ENCODE measurements around the gene KLHL18. TPM values are rescaled to one million over a fixed set of nuclear protein-coding genes. Genes with fewer than 3 reads are reported as not detected.

KLHL18 gene
- total and polyA plus RNA-seq, 7 donors: 44.2 to 170 (median 68.7) TPM

DNA sequence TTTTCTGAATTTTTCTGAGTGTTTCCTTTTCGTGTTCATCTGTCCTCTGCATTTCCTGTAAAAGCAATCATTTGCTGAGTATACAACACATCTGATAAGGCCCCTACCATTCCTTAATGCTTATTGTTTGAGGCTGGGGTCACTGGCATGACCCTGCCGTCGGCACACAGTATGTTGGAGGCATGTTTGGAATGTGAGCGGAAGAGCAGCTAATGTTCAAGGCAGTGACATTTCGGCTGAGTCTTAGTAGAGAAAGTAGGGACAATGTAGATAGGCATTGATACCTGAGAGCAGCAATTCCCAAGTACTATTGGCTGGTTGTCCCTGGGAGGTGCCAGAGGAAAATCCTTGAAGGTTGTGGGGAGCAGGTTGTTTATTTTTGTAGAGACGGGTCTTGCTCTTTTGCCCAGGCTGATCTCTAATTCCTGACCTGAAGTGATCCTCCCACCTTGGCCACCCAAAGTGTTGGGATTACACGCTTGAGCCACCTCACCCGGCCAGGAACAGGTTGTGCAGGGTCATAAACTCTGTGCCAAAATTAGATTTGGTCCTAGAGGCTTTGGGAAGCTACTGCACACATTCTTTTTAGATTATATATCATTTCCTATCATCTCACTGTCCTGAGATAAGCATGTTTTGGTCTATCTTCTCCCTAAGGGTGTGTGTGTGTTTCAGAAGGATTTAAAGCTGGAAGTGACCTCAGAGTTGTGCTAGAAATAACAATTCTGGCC is 111.6 kb downstream of the KLHL18 start:
- H3K4me1 ChIP-seq: peaks cover 23% of the 10 kb centered on the region
- no peak for DNase-seq
- ATAC-seq: peak; percentile 62 to 88 (median 74)
- H3K27ac ChIP-seq: peak overlapping the region; percentile 65
- TF ChIP-seq, protein P1, sequence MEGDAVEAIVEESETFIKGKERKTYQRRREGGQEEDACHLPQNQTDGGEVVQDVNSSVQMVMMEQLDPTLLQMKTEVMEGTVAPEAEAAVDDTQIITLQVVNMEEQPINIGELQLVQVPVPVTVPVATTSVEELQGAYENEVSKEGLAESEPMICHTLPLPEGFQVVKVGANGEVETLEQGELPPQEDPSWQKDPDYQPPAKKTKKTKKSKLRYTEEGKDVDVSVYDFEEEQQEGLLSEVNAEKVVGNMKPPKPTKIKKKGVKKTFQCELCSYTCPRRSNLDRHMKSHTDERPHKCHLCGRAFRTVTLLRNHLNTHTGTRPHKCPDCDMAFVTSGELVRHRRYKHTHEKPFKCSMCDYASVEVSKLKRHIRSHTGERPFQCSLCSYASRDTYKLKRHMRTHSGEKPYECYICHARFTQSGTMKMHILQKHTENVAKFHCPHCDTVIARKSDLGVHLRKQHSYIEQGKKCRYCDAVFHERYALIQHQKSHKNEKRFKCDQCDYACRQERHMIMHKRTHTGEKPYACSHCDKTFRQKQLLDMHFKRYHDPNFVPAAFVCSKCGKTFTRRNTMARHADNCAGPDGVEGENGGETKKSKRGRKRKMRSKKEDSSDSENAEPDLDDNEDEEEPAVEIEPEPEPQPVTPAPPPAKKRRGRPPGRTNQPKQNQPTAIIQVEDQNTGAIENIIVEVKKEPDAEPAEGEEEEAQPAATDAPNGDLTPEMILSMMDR (IDR thresholded peaks at IDR 0.05): no peak
- intact Hi-C loops (cut with DNase I): no loop called here
- WGBS, 3 donors: 21 to 27% (median 22%) methylated on average over 8 of the region's 8 CpGs
- no peak overlapping the region for H3K4me3 ChIP-seq
- H3K27me3 ChIP-seq (ENCODE audit: insufficient read depth in 3 of 3, low read length in 2 of 3): no peaks in the 10 kb centered on the region
- H3K9me3 ChIP-seq: no peaks in the 10 kb centered on the region
- peaks cover 0 to 31% of the 10 kb centered on the region in 2 donors for H3K36me3 ChIP-seq (ENCODE audit: insufficient read depth in 1 of 2, low read depth in 1 of 2)

DNA sequence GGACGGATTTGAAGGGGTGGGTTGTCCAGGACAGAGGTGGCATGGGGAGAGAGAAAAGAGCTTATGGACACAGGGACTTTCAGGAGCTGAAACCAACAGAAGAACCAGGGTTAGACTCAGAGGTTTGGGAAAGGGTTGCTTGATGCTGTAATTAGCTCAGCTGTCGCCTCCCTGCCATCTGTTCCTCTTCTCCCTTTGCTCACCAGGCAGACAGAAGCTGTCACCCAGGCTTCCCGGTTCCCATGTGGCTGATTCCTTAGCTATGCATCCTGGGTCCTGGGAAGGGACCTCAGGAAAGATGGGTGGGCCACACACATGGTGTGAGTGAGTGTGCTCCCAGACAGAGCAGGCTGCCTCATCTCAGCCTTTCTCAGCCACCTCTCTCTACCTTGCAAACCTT is 112.1 kb downstream of the KLHL18 start:
- peaks cover 0 to 37% of the 10 kb centered on the region in 2 donors for H3K36me3 ChIP-seq (ENCODE audit: insufficient read depth in 1 of 2, low read depth in 1 of 2)
- 17 to 20% (median 19%) methylated on average over 3 of the region's 3 CpGs for WGBS, 3 donors
- no peak for DNase-seq
- TF ChIP-seq, protein P1 (IDR thresholded peaks at IDR 0.05): no peak
- no peaks in the 10 kb centered on the region for H3K27me3 ChIP-seq (ENCODE audit: insufficient read depth in 3 of 3, low read length in 2 of 3)
- peaks cover 23% of the 10 kb centered on the region for H3K4me1 ChIP-seq
- intact Hi-C loops (cut with DNase I): no loop called here
- peak; percentile 66 to 85 (median 73) for ATAC-seq
- H3K27ac ChIP-seq: peak overlapping the region; percentile 65
- H3K9me3 ChIP-seq: no peaks in the 10 kb centered on the region
- H3K4me3 ChIP-seq: no peak overlapping the region

Other genes with a start within 250 kb of the KLHL18 start
- gene SETD2, start 118.8 kb upstream of the KLHL18 start, total RNA-seq: 10 to 100 TPM; 33.7 to 38.1 (median 36.6) TPM
- gene SETD2, start 118.8 kb upstream of the KLHL18 start, polyA plus RNA-seq: 10 to 100 TPM; 10.1 to 28.2 (median 14.2) TPM
- 1 to 10 TPM; 3.5 to 5.9 (median 4.4) TPM for gene KIF9, start 145 bp upstream of the KLHL18 start, total RNA-seq
- 10 to 100 TPM in 2 of 3 donors, 1 to 10 TPM in 1; 7.7 to 15.5 (median 11.7) TPM for gene KIF9, start 145 bp upstream of the KLHL18 start, polyA plus RNA-seq
- gene PTPN23, start 98.1 kb downstream of the KLHL18 start, total RNA-seq: 10 to 100 TPM; 26.8 to 47.5 (median 35.2) TPM
- gene PTPN23, start 98.1 kb downstream of the KLHL18 start, polyA plus RNA-seq: 10 to 100 TPM; 14.3 to 33.0 (median 15.9) TPM
- 10 to 100 TPM; 34.7 to 47.5 (median 40.7) TPM for gene SCAP, start 193.0 kb downstream of the KLHL18 start, total RNA-seq
- 10 to 100 TPM; 18.9 to 29.8 (median 20.7) TPM for gene SCAP, start 193.0 kb downstream of the KLHL18 start, polyA plus RNA-seq
- 10 to 100 TPM; 17.7 to 21.2 (median 19.3) TPM for gene ELP6, start 230.8 kb downstream of the KLHL18 start, total RNA-seq
- 10 to 100 TPM; 24.3 to 50.9 (median 39.6) TPM for gene ELP6, start 230.8 kb downstream of the KLHL18 start, polyA plus RNA-seq

All from psoas muscle (tissue), 8 donors.